ENCODE measurements around the gene PFKFB3. TPM values are rescaled to one million over a fixed set of nuclear protein-coding genes. Genes with fewer than 3 reads are reported as not detected.

The PFKFB3 gene
- total and polyA plus RNA-seq, 10 donors = 6.3 to 227 (median 113) TPM

DNA sequence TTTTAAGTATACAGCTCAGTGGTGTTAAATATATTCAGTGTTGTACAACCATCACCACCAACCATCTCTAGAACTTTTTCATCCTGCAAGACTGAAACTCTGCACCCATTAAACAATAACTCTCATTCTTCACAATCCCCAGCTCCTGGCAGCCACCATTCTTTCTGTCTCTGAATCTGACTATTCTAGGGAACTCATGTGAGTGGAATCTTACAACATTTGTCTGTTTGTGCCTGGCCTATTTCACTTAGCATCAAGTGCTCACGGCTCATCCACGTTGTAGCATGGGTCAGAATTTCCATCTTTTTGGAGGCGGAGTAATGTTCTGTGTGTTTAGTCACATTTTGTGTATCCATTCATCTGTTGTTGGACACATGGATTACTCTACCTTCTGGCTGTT, 40.8 kb upstream of the PFKFB3 start:
- intact Hi-C loops (cut with DNase I; ENCODE audit: low total_unique reads) = no loop called here
- no peak overlapping the region for H3K4me3 ChIP-seq
- WGBS, 5 donors = 71 to 92% (median 83%) methylated on average over 3 of the region's 3 CpGs
- peaks cover 18 to 48% (median 31%) of the 10 kb centered on the region in 6 donors for H3K4me1 ChIP-seq
- peaks cover 0 to 13% (median 5%) of the 10 kb centered on the region in 6 donors for H3K36me3 ChIP-seq
- no peaks in the 10 kb centered on the region for H3K27me3 ChIP-seq (replicated peaks in 1 of 7)
- peak overlapping the region in 5 of 8 donors; percentile 0 to 98 (median 95) for H3K27ac ChIP-seq
- H3K9me3 ChIP-seq = no peaks in the 10 kb centered on the region
- DNase-seq = no peak
- TF ChIP-seq CTCF (IDR thresholded peaks at IDR 0.05 in 8 of 11, conservative IDR thresholded peaks at IDR 0.05 in 3 of 11) = no peak
- TF ChIP-seq POLR2AphosphoS5 (IDR thresholded peaks at IDR 0.05) = no peak
- TF ChIP-seq POLR2A (IDR thresholded peaks at IDR 0.05) = no peak

DNA sequence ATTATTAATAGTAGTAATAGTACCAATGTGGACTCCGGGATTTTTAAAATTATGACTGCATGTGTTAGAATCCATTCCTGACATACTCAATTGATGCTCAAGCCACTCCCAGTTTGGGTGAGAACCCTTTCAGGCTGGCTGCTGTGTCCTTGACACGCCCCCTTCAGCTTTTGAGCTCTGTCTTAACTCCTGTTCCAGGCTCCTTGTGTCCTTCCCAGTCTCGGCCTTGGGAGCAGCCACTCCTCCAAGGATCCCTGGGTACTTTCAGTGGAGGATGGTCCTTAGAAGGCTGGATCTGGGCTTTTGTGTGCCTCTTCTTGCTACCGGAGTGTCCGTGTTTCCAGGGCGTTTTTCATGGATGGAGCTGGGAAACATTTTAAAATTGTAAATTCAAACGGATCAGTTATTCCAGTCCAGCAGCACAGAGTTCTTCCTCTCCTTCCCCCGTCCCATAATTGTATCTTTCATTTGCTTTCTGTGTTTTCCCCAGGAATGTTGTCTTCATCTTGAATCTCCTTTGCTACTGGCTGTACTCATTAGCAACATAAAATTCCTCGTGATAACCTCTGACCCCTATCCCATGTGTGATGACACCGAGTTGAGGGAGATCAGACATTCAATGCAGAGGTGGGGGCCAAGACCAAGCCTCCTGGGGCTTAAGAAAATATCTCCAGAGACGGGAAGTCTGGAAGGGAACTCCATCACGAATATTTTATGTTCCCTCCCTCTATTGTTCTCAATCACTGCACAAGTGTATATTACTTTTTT, 40.0 kb upstream of the PFKFB3 start:
- TF ChIP-seq POLR2AphosphoS5 (IDR thresholded peaks at IDR 0.05) = no peak
- TF ChIP-seq POLR2A (IDR thresholded peaks at IDR 0.05) = no peak
- TF ChIP-seq CTCF (IDR thresholded peaks at IDR 0.05 in 8 of 11, conservative IDR thresholded peaks at IDR 0.05 in 3 of 11) = no peak
- intact Hi-C loops (cut with DNase I; ENCODE audit: low total_unique reads) = no loop called here
- peaks cover 0 to 20% (median 5%) of the 10 kb centered on the region in 6 donors for H3K36me3 ChIP-seq
- 56 to 67% (median 59%) methylated on average over 12 of the region's 12 CpGs for WGBS, 5 donors
- no peaks in the 10 kb centered on the region for H3K27me3 ChIP-seq (replicated peaks in 1 of 7)
- no peak for DNase-seq
- peaks cover 18 to 57% (median 38%) of the 10 kb centered on the region in 6 donors for H3K4me1 ChIP-seq
- no peaks in the 10 kb centered on the region for H3K9me3 ChIP-seq
- peak overlapping the region; percentile 78 to 98 (median 94) for H3K27ac ChIP-seq
- peak overlapping the region in 7 of 8 donors; percentile 60 to 80 (median 67) for H3K4me3 ChIP-seq

DNA sequence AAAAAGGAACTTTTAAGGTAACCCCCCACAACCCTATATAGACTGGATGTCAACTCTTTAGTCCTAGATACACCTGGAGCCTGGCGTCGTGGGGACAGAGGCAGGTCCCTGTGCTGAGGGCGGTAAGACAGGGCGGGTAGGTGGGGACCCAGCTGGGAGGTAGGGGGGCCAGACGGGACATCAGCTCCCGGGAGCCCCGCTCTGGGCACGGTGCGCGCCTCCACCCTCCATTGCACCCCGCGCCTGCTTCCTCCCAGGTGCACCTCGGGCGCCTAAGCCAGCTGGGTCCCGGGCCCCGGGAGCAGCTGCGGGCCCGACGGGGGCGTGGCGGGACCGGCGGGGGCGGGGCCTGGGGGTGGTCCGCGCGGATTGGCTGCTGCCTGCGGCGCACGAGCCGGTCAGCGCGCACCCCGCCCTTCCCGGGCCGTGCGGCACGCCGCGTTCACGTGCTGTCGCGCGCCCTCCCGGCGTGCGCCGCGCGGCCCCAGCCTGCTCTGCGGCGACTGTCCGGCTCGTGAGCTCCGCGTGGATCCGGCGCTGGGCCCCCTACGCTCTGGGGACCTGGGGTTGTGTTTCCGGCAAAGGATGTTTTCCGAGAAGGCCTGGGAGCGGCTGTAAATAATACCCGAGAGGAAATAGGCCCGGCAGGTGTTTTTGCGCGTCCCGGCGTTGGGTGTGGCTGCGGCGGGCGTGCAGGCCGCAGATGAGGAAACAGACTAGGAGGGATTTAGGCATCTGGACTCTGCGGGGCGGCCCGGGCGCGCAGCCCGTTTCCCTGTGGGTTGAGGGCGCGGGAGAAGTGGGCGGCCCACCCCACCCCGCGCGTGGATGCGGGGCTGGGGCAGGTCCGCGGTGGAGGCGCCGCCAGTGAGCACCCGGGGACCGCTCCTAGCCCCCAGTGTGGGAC, 39.1 kb upstream of the PFKFB3 start:
- H3K4me3 ChIP-seq = peak overlapping the region; percentile 60 to 80 (median 68)
- 0 to 1% (median 1%) methylated on average over 43 to 91 of the region's 91 CpGs for WGBS, 5 donors
- peaks cover 0 to 26% (median 5%) of the 10 kb centered on the region in 6 donors for H3K36me3 ChIP-seq
- intact Hi-C loops (cut with DNase I; ENCODE audit: low total_unique reads) = no loop called here
- peaks cover 18 to 65% (median 42%) of the 10 kb centered on the region in 6 donors for H3K4me1 ChIP-seq
- DNase-seq = peak; percentile 98
- H3K9me3 ChIP-seq = no peaks in the 10 kb centered on the region
- H3K27me3 ChIP-seq (replicated peaks in 1 of 7) = no peaks in the 10 kb centered on the region
- peak overlapping the region; percentile 87 to 98 (median 94) for H3K27ac ChIP-seq
- TF ChIP-seq CTCF (IDR thresholded peaks at IDR 0.05 in 8 of 11, conservative IDR thresholded peaks at IDR 0.05 in 3 of 11) (no peak), POLR2AphosphoS5 (IDR thresholded peaks at IDR 0.05) (peak; percentile 92 to 96 (median 93)), POLR2A (IDR thresholded peaks at IDR 0.05) (peak in 1 of 3 donors; percentile 53)

All from spleen (tissue), 11 donors.